Measurements from ENCODE around the gene MAGEA9B.
"Not testable (repeated sequence)": the region's sequence is repeated elsewhere in the genome, so short reads cannot be mapped to it uniquely, and the experiment has no call there.

The MAGEA9B gene

GRCh38 chrX:149572743-149573142 lies 14.5 kb downstream of the MAGEA9B start:
- no peak for DNase-seq

- DNase-seq, result no peak
Measured at GRCh38 chrX:149571770-149572169, 15.5 kb downstream of the MAGEA9B start.

GRCh38 chrX:149570668-149571067 lies 16.6 kb downstream of the MAGEA9B start:
- no peak for DNase-seq

GRCh38 chrX:149569770-149570169 lies 17.5 kb downstream of the MAGEA9B start:
- DNase-seq, result no peak

- DNase-seq, result no peak
Measured at GRCh38 chrX:149568701-149569296, 18.5 kb downstream of the MAGEA9B start.

- DNase-seq, result no peak
Measured at GRCh38 chrX:149567621-149568417, 19.4 kb downstream of the MAGEA9B start.

- no peak for DNase-seq
Measured at GRCh38 chrX:149563359-149563758, 23.9 kb downstream of the MAGEA9B start.

GRCh38 chrX:149555251-149555650 lies 32.0 kb downstream of the MAGEA9B start:
- not testable (repeated sequence) for DNase-seq

GRCh38 chrX:149551939-149552248 lies 35.4 kb downstream of the MAGEA9B start:
- not testable (repeated sequence) for DNase-seq

GRCh38 chrX:149551245-149551938 lies 35.9 kb downstream of the MAGEA9B start:
- DNase-seq, result not testable (repeated sequence)

- not testable (repeated sequence) for DNase-seq
Measured at GRCh38 chrX:149550454-149550853, 36.8 kb downstream of the MAGEA9B start.

- not testable (repeated sequence) for DNase-seq
Measured at GRCh38 chrX:149549701-149550100, 37.6 kb downstream of the MAGEA9B start, which contains the start of gene HSFX3. HSFX3 (minus strand) TSS chrX:149549924; CDS start chrX:149549852, 72 bp downstream.

GRCh38 chrX:149547782-149548181 lies 39.5 kb downstream of the MAGEA9B start:
- DNase-seq, result not testable (repeated sequence)

- DNase-seq, result not testable (repeated sequence)
Measured at GRCh38 chrX:149546962-149547361, 40.3 kb downstream of the MAGEA9B start.

- DNase-seq, result peak in 2 of 58 donors; percentile 1 to 2
Measured at GRCh38 chrX:149545545-149546543, 41.4 kb downstream of the MAGEA9B start.

- no peak for DNase-seq
Measured at GRCh38 chrX:149541521-149542047, 45.7 kb downstream of the MAGEA9B start.

- DNase-seq, result peak in 57 of 58 donors; percentile 22 to 93 (median 84)
Measured at GRCh38 chrX:149540621-149541520, 46.4 kb downstream of the MAGEA9B start, which contains the start of gene EOLA1. EOLA1 (plus strand) TSS chrX:149541012; CDS start chrX:149545631, 4,619 bp downstream.

- peak in 57 of 58 donors; percentile 27 to 93 (median 85) for DNase-seq
Measured at GRCh38 chrX:149540131-149540620, 47.1 kb downstream of the MAGEA9B start.
